GM21528 (cell line): ENCODE measurements around the gene TBCE.
"Not testable (repeated sequence)": the region's sequence is repeated elsewhere in the genome, so short reads cannot be mapped to it uniquely, and the experiment has no call there.

Experiments used
- ATAC-seq: cut with Tn5 transposase; IDR thresholded peaks from one replicate; pipeline ENCODE4 v1.9.1; 2021; ENCODE audit warnings: mild to moderate bottlenecking, moderate library complexity; ENCODE audit not compliant: unreplicated experiment, low FRiP score

The TBCE gene

DNA sequence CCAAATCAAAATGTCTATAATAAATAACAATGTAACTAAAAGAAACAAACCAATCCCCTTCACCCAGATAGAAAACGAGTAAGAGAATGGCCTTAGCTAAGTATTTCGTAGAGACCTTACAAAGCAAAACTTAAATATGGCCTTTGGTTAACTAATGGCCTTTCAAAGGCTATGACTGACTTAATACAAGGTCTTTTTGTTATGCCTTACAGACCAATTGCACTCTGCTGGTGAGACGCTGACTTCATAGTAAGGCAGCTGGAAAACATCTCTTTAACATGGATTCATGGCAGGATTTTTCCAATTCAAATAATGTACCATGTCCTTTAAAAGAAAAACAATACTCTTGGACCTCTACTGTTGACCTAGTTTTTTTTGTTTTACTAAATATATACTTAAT, 15.8 kb upstream of the TBCE start:
- ATAC-seq, result no peak

DNA sequence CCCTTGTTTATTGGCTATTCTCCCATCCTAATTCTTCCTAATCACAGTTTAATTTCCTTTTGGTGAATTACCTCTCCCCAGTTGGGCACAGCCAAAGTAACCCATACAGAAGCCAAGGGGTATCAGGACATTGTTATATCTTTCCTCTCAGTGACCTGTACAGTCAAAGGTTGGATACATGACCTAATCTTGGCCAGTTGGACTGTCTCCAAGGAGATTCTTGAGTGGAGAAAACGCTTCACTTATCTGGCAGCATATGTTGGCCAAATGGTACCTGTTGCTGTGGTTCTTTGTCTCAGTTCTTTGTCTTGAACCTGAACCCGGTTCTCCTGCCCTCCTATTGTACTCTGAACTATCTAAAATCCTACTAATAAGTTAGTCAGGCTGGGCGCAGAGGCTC, 15.3 kb upstream of the TBCE start:
- no peak for ATAC-seq

DNA sequence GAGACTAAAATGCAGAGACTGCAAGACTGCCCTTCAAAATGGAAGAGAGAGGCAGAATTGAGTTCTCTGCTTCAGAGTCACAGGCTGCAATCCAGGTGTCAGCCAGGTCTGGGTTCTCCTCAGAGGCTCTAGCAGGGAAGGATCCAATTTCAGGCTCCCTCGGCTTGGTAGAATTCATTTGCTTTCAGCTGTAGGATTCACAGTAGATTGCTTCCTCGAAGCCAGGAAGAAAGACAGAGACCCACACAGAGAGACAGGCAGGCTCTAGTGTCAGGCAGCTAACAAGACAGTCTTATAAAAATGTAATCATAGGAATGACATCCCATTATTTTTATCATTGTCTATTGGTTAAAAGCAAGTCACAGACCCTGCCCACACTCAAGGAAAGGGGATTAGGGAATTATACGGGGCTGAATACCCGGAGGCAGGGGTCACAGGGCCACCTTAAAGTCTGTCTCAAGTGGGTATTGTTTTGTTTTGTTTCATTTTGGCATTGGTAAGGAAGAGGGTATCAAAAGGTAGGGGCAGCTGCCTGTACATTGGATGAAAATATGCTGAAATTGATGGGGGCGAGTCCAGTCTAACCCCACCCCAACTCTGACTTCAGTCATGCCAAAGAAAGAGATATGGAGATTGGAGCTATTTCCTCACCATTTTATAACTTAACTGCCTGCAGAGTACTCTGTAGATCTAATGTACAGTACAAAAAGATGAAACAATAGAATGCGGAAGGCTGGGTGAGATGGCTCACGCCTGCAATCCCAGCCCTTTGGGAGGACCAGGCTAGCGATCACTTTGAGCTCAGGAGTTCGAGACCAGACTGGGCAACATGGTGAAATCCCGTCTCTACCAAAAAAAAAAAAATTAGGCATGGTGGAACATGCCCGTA, 9.5 kb upstream of the TBCE start:
- ATAC-seq, result no peak

DNA sequence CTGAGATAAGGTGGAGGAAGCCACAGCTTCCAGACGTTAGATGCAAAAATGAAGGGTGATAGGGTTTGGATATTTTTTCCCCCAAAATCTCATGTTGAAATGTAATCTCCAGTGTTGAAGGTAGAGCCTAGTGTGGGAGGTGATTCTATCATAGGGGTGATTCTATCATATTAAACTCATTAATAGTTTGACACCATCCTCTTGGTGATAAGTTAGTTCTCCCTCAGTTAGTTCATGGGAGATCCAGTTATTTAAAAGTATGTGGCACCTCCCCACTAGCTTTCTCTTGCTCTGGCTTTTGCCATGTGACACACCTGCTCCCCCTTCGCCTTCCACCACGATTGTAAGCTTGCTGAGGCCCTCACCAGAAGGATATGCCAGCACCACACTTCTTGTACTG, 8.3 kb upstream of the TBCE start:
- ATAC-seq, result no peak

DNA sequence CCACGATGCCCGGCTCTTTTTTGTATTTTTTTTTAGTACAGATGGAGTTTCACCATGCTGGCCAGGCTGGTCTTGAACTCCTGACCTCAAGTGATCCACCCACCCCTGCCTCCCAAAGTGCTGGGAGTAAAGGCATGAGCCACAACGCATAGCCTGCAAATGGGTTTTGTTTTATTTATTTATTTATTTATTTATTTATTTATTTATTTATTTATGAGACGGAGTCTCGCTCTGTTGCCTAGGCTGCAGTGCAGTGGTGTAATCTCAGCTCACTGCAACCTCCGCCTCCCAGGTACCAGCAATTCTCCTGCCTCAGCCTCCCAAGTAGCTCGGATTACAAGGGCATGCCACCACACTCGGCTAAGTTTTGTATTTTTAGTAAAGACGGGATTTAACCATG, 3.0 kb upstream of the TBCE start:
- not testable (repeated sequence) for ATAC-seq

DNA sequence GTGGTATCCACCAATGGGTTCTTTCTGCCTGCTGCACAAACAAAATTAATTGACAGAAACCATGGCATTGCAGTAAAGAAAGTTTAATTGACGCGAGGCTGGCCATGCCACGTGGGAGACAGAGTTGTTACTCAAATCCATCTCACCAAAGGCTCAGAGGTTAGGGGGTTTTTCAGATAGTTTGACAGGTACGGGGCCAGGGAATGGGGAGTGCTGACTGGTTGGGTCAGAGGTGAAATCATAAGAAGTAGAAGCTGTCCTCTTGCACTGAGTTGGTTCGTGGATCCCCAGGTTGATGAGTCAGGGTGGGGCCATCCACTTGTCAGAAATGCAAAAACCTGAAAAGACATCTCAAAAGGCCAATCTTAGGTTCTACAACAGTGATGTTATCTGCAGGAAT, 941 bp upstream of the TBCE start:
- ATAC-seq, result no peak

DNA sequence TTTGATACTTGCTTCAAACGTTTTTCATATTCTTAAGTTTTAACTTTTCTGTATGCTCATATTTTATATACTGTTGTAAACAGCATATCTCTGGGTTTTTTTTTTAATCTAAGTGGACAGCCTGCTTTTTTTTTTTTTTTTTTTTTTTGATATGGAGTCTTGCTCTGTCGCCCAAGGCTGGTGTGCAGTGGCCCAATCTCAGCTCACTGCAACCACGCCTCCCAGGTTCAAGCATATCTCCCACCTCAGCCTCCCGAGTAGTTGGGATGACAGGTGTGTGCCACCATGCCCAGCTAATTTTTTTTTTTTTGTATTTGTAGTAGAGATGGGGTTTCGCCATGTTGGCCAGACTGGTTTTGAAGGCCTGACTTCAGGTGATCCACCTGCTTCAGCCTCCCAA, 1.2 kb downstream of the TBCE start:
- ATAC-seq, result no peak

DNA sequence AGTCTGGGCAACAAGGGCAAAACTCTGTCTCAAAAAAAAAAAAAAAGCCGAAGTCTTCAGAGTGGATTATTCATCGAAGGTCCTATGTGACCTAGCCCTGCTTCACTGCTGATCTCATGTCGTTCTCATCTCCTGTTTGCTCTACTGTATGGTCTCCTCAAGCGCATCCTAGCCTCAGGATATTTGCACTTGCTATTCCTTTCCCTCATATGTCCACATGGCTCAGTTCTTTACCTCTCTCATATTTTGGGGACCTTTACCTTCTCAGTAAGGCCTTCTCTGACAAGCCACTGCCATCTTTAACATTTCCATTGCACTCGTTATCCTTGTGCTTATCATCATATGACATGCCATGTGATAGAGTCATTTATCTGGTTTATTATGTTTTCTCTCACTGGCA, 2.6 kb downstream of the TBCE start:
- no peak for ATAC-seq

DNA sequence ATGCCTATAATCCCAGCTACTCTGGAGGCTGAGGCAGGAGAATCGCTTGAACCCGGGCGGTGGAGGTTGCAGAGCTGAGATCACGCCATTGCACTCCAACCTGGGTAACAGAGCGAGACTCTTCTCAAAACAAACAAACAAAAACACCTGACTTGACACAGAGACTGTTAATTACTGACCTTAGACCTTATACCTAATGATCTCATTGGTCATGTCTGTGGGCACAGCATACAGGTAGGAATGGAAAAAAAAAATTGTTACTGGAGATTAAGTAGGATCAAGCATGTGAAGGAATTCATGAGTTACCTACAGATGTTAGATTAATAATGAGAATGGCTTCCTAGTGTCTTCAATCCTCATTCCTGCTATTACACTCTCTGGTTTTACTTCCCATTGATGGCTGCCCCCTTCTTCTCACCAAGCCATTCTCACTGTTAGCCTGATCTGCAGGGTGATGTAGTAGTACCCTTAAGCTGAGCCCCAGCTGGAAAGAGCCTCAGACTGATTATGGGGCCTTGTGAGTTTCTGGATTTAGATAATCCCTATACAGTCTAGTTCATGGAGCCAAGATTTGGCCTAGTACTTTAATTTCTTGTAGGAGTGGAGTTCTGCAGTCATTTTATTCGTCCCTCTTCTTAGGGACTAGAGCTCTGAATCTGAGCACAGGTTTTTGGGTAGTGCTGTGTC, 8.8 kb downstream of the TBCE start:
- ATAC-seq, result no peak

DNA sequence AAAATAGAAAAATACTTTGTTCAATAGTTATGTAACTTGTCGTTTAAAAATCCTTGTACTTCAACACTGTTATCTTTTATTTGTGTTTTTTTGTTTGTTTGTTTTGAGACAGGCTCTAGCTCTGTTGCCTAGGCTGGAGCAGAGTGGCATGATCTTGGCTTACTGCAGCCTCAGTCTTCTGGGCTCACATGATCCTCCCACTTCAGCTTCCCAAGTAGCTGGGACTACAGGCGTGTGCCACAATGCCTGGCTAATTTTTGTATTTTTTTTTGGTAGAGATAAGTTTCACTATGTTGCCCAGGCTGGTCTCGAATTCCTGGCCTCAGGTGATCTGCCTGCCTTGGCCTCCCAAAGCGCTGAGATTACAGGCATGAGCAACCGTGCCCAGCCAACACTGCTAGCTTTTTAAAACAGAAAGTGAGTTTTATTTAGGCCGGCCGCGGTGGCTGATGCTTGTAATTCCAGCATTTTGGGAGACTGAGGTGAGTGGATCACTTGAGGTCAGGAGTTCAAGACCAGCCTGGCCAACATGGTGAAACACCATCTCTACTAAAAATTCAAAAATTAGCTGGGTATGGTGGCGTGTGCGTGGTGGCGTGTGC, 11.0 kb downstream of the TBCE start:
- not testable (repeated sequence) for ATAC-seq

DNA sequence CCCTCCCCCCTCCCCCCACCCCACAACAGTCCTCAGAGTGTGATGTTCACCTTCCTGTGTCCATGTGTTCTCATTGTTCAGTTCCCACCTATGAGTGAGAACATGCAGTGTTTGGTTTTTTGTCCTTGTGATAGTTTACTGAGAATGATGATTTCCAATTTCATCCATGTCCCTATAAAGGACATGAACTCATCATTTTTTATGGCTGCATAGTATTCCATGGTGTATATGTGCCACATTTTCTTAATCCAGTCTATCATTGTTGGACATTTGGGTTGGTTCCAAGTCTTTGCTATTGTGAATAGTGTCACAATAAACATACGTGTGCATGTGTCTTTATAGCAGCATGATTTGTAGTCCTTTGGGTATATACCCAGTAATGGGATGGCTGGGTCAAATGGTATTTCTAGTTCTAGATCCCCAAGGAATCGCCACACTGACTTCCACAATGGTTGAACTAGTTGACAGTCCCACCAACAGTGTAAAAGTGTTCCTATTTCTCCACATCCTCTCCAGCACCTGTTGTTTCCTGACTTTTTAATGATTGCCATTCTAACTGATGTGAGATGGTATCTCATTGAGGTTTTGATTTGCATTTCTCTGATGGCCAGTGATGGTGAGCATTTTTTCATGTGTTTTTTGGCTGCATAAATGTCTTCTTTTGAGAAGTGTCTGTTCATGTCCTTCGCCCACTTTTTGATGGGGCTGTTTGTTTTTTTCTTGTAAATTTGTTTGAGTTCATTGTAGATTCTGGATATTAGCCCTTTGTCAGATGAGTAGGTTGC, 14.9 kb downstream of the TBCE start:
- not testable (repeated sequence) for ATAC-seq

DNA sequence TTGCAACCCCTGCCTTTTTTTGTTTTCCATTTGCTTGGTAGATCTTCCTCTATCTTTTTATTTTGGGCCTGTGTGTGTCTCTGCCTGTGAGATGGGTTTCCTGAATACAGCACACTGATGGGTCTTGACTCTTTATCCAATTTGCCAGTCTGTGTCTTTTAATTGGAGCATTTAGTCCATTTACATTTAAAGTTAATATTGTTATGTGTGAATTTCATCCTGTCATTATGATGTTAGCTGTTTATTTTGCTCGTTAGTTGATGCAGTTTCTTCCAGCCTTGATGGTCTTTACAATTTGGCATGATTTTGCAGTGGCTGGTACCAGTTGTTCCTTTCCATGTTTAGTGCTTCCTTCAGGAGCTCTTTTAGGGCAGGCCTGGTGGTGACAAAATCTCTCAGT, 18.4 kb downstream of the TBCE start:
- ATAC-seq, result not testable (repeated sequence)

DNA sequence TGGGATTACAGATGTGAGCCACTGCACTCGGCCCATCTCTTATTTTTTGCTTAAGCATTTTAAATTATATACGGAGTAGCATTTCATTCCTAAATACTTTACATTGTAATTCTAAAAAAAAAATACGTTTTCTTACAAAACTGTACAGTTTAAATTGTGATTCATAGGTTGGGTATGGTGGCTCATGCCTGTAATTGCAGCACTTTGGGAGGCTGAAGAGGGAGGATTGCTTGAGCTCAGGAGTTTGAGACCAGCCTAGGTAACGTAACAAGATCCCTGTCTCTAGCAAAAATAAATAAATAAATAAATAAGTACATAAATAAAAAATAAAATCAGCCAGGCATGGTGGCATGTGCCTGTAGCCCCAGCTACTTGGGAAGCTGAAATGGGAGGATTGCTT, 24.6 kb downstream of the TBCE start:
- no peak for ATAC-seq

DNA sequence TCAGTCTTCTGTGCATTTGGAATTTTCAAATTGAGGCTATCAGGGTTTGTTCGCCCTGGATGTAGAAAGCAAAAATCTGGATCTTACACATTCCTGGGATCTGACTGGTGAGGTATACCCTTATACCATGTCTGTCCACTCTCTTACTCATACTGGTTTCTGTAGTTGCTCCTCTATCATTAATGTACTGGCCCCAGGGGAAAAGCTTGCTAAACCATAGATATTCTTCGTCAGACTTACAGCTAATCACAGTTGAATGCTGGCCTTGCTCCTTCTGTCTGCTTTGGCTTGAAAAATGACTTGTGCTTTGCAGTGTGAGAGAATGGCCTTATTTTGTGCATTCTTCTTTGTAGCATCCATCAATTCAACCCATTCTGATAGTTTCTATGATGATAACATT, 30.5 kb downstream of the TBCE start:
- no peak for ATAC-seq

DNA sequence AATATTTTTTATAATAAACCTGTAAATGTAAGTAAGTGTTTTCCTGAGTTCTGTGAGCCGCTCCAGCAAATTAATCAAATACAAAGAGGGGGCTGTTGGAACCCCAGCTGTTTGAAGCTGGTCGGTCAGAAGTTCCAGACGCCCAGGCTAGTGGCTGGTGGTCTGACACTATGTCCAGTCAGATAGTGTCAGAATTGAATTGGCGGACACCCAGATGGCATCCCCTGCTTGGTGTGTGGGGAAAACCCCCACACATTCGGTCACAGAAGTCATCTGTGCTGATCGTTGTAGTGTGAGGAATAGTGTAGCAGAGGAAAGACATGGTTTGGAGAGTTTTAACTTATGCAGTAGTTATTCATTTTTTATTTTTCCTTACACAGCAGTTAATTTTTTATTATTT, 32.4 kb downstream of the TBCE start:
- ATAC-seq, result no peak

DNA sequence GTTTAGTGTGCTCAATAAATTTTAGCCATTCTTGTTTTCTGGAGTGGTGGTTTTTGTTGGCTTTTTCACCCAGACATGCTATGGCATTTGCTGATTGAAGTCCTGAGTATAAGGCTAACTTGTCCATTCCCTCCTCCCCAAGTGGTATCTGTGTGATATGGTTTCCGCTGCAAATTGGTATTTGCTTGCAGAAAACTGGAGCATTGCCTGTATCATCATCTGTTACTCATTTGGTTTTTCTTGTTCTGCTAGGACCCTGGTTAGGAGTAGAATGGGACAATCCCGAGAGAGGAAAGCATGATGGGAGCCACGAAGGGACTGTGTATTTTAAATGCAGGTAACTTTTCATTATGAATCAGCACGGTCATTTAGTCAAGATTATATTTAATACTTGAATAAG, 34.0 kb downstream of the TBCE start:
- no peak for ATAC-seq

DNA sequence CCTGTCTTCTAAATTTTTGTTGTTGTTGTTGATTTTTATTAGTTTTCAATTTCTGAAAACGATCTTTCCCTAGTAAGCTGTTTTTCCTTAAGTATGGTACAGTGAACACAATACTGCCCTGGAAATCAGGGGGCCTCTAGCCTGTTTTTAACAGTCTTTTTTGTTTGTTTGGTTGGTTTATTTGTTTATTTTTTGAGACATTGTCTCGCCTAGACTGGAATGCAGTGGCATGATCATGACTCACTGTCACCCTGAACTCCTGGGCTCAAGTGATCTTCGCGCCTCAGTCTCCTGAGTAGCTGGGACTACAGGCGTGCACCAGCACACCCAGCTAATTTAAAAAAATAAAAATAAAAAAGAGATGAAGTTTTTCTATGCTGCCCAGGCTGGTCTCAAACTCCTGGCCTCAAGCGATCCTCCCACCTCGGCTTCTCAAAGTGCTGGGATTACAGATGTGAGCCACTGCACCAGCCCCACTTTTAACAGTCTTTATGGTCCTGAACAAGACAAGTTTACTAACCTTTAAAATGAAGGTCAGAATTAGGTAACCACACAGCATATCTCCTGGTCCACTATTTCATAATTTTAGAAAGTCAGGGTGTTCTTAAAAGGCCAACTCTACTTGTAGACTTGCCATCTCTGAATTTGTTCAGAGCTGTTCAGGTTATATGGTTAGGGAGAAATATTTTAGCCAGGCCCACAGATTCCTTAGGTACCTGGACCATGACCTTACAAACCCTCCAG, 35.4 kb downstream of the TBCE start:
- no peak for ATAC-seq

DNA sequence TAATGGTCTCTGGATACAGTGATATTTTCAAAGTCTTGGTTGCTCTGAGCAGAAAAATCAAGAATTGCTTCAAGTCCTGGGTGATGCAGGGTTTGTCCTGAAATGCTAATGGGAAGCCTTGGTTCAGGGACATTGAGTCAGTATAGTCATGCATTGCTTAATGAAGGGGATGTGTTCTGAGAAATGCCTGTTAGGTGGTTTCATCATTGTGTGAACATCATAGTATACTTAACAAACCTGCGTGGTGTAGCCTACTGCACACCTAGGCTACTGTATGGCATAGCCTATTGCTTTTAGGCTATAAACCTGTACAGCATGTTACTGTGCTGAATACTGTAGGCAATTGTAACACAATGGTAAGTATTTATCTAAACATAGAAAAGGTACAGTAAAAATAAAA, 36.4 kb downstream of the TBCE start:
- no peak for ATAC-seq

DNA sequence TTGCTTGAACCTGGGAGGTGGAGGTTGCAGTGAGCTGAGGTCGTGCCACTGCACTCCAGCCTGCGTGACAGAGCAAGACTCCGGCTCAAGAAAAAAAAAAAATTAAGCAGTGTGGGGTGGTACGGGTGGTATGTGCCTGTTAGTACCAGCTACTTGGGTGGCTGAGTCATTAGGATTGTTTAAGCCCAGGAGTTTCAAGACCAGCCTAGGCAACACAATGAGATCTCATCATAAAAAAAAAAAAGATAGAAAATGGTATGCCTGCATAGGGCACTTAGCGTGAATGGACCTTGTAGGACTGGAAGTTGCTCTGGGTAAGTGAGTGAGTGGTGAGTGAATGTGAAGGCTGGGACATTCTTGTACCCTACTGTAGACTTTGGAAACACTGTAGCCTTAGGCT, 37.0 kb downstream of the TBCE start:
- ATAC-seq, result no peak

DNA sequence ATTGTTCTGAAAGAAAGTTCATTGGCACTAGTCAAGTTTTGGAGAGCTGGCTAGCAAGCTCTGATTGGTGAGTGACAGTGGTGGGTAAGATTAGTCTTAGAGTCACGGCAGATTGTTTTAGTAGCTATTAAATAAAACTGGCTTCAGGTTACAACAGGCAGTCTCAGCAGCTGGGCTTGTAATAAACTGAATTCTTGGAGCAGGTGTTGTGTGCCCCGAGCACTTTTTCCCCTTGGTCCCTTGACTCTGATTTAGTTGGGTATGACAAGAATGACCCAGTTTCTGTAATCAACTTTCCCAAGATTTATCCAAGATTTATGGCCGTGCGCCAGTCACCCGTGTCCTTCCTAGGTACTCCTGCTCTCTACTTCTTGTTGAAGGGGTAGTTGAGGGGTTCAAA, 40.2 kb downstream of the TBCE start:
- ATAC-seq, result no peak
